K562 (cell line): ENCODE data around the gene SETD5. TPM values are rescaled to one million over a fixed set of nuclear protein-coding genes. Genes with fewer than 3 reads are reported as not detected.

Source experiments
- ATAC-seq: fragments of 200-7000 bp; cut with Tn5 transposase; 3 replicates; pipeline ENCODE4 v1.9.1; 2020; ENCODE audit warnings: moderate library complexity
- BruUV-seq: library from RNA; stranded (reverse); fragments of 400-500 nt; replicated peaks from 2 replicates; lab custom pipeline; 2021; lab: Mats Ljungman, UMichigan
- CTCF ChIA-PET: fragments of 300-600 bp; formaldehyde crosslinking; extraction: SDS; loops from one replicate; lab custom pipeline; 2021; ENCODE audit warnings: low intra/inter-chr PET ratio; lab: Yijun Ruan, JAX
- POLR2A ChIA-PET: fragments of 300-600, 350-650 bp; sonication (Branson Sonifier 250); formaldehyde crosslinking; extraction: SDS; loops from one replicate; lab custom pipeline; 2021; ENCODE audit warnings: antibody characterized with exemption, inconsistent platforms; lab: Yijun Ruan, JAX
- DNase-seq, 4 experiments: peaks; one replicate each; pipeline versions ENCODE4 v3.0.0 to v3.0.0-alpha.2; 2011 to 2018; ENCODE audit warnings: low spot score in 3 of 4, mixed read lengths in 3 of 4; ENCODE audit errors: extremely low read depth in 1 of 4
- FAIRE-seq: peaks from 2 replicates; lab custom pipeline; 2011; peaks lifted over from hg19 to GRCh38; lab: Jason Lieb, UNC
- H2AFZ ChIP-seq: 2 replicates; pipeline ENCODE4 v1.6.0; 2011; ENCODE audit warnings: low read depth, low read length, control low read depth, inconsistent platforms
- H3K27ac ChIP-seq: fragments of 200-600 bp; 3 replicates; pipeline ENCODE4 v1.8.0; 2011; ENCODE audit warnings: low read depth, mild to moderate bottlenecking, control low read depth, inconsistent platforms, low read length, moderate library complexity, mixed read lengths; ENCODE audit errors: extremely low read depth
- H3K27me3 ChIP-seq, 2 experiments: fragments of 300-600 bp in 1 of 2; 2 replicates in 1 of 2; 3 replicates in 1 of 2; pipeline versions ENCODE4 v1.6.0 to v1.8.0; 2011; ENCODE audit warnings: inconsistent platforms in 2 of 2, low read length in 2 of 2, mild to moderate bottlenecking in 1 of 2, mixed read lengths in 1 of 2, moderate library complexity in 1 of 2; ENCODE audit not compliant: control insufficient read depth in 2 of 2, insufficient read depth in 2 of 2
- H3K36me3 ChIP-seq: fragments of 300-600 bp; 3 replicates; pipeline ENCODE4 v1.8.0; 2011; ENCODE audit warnings: mild to moderate bottlenecking, low read length, inconsistent platforms; ENCODE audit not compliant: control insufficient read depth, insufficient read depth
- H3K4me1 ChIP-seq, 2 experiments: fragments of 200-600 bp in 1 of 2; replicated peaks in 1 of 2; 2 replicates in 1 of 2; 3 replicates in 1 of 2; pipeline versions ENCODE4 v1.5.1 to v1.8.0; 2011; ENCODE audit warnings: inconsistent platforms in 2 of 2, low read length in 2 of 2, mild to moderate bottlenecking in 1 of 2, mixed read lengths in 1 of 2, moderate library complexity in 1 of 2; ENCODE audit not compliant: control insufficient read depth in 2 of 2, insufficient read depth in 2 of 2
- H3K4me2 ChIP-seq: 2 replicates; pipeline ENCODE4 v1.6.1; 2011; ENCODE audit warnings: low read length, control low read depth, inconsistent platforms, mixed read lengths; ENCODE audit not compliant: insufficient read depth
- H3K4me3 ChIP-seq: fragments of 200-600 bp; sonication (generic), shearing (Covaris generic); 2 replicates; pipeline ENCODE4 v1.5.1; 2016; ENCODE audit warnings: control low read depth, inconsistent platforms
- H3K79me2 ChIP-seq: fragments of 200-600 bp; 3 replicates; pipeline ENCODE4 v1.8.0; 2011; ENCODE audit warnings: low read length, inconsistent platforms; ENCODE audit not compliant: control insufficient read depth, insufficient read depth
- H3K9ac ChIP-seq, 2 experiments: 2 replicates each; pipeline versions ENCODE4 v1.6.0 to v1.6.1; 2011; ENCODE audit warnings: low read depth in 2 of 2, low read length in 2 of 2, control low read depth in 1 of 2, inconsistent platforms in 1 of 2, mild to moderate bottlenecking in 1 of 2, mixed read lengths in 1 of 2; ENCODE audit not compliant: insufficient read depth in 1 of 2
- H3K9me1 ChIP-seq: one replicate; pipeline ENCODE4 v1.6.0; 2011; ENCODE audit warnings: inconsistent platforms, mild to moderate bottlenecking, low read length, moderate library complexity; ENCODE audit not compliant: control insufficient read depth, insufficient read depth
- H3K9me3 ChIP-seq: replicated peaks from 2 replicates; pipeline ENCODE4 v1.5.1; 2011; ENCODE audit warnings: low read depth, low read length, inconsistent platforms; ENCODE audit not compliant: control insufficient read depth, insufficient read depth
- H4K20me1 ChIP-seq: replicated peaks from 2 replicates; pipeline ENCODE4 v1.6.1; 2011; ENCODE audit warnings: low read length, inconsistent platforms, mixed read lengths; ENCODE audit not compliant: control insufficient read depth, insufficient read depth
- ATF2 ChIP-seq: sonication (generic); formaldehyde crosslinking; IDR thresholded peaks from 2 replicates; pipeline ENCODE4 v1.8.1; 2022; ENCODE audit warnings: missing genetic modification reagents
- FOXP4 ChIP-seq: sonication (generic); formaldehyde crosslinking; IDR thresholded peaks from 2 replicates; pipeline ENCODE4 v1.8.0; 2022; ENCODE audit warnings: mild to moderate bottlenecking, missing genetic modification reagents, borderline replicate concordance
- GABPB1 ChIP-seq: sonication (generic); formaldehyde crosslinking; IDR thresholded peaks from 2 replicates; pipeline ENCODE4 v1.8.0; 2022; ENCODE audit warnings: mild to moderate bottlenecking, missing genetic modification reagents
- GABPB2 ChIP-seq: fragments of 250-450 bp; sonication (Bioruptor Pico); conservative IDR thresholded peaks from 2 replicates; pipeline ENCODE4 v1.5.1; 2021; ENCODE audit warnings: mild to moderate bottlenecking
- GTF3C2 ChIP-seq: IDR thresholded peaks from 3 replicates; pipeline ENCODE4 v1.6.1; 2011; ENCODE audit warnings: borderline replicate concordance, mild to moderate bottlenecking, moderate library complexity; ENCODE audit not compliant: insufficient read length; ENCODE audit errors: extremely low read depth
- HOMEZ ChIP-seq: fragments of 250-450 bp; sonication (Bioruptor Pico); IDR thresholded peaks from 2 replicates; pipeline ENCODE4 v1.4.0; 2020; ENCODE audit warnings: mild to moderate bottlenecking, moderate library complexity
- MXD1 ChIP-seq: fragments of 250-450 bp; sonication (Bioruptor Pico); IDR thresholded peaks from 2 replicates; pipeline ENCODE4 v1.8.0; 2021; ENCODE audit warnings: borderline replicate concordance, mild to moderate bottlenecking, moderate library complexity; ENCODE audit not compliant: poor library complexity, severe bottlenecking
- NCOA6 ChIP-seq: fragments of 450-650 bp; IDR thresholded peaks from 2 replicates; pipeline ENCODE4 v1.6.1; 2017; ENCODE audit warnings: mild to moderate bottlenecking
- PCBP2 ChIP-seq: fragments of 200-400 bp; formaldehyde crosslinking; IDR thresholded peaks from 2 replicates; pipeline ENCODE4 v1.6.1; 2018; ENCODE audit warnings: low read length, low read depth, mild to moderate bottlenecking, moderate library complexity; ENCODE audit not compliant: poor library complexity, severe bottlenecking
- WGBS: fragments of 100-300 bp; shearing (Covaris generic); methylation state at CpG from one replicate; pipeline ENCODE4 v1.1.6; 2016; ENCODE audit warnings: low coverage, mixed read lengths; ENCODE audit not compliant: insufficient coverage; ENCODE audit errors: missing lambda C conversion rate; 5-methylcytosine and 5-hydroxymethylcytosine counted together
- in situ Hi-C: fragments of 300-500 bp; cut with MboI; formaldehyde crosslinking; loops from 4 replicates; pipeline ENCODE4 v1.15.0; 2018; ENCODE audit warnings: inconsistent platforms, mixed read lengths
- intact Hi-C: fragments of 100-400 bp; cut with micrococcal nuclease; formaldehyde crosslinking; loops from 2 replicates; pipeline ENCODE4 v1.14.2; 2022
- polyA plus RNA-seq, 8 experiments: library from polyadenylated mRNA; depleted of rRNA in 4 of 8; stranded (reverse) in 5 of 8; unstranded in 3 of 8; fragments of >200 nt; fragmentation: Nextera tagmentation in 2 of 8; fragmentation: Illumina TruSeq in 1 of 8; extraction: Ambion mirVana in 2 of 8; extraction: Trizol in 1 of 8; gene quantifications; 2 replicates each; pipeline versions ENCODE4 v1.2.1 to v1.2.3, GENCODE V29; 2011 to 2014; ENCODE audit warnings: inconsistent platforms in 1 of 8, missing spikeins in 1 of 8
- total RNA-seq, 7 experiments: library from RNA; depleted of rRNA in 6 of 7; stranded (reverse); fragments of >200 nt in 6 of 7; fragmentation: Illumina TruSeq in 2 of 7; extraction: Trizol in 2 of 7; gene quantifications; 2 replicates each; pipeline versions ENCODE4 v1.2.1 to v1.2.3, GENCODE V29; 2011 to 2021; ENCODE audit warnings: low replicate concordance in 1 of 7

Gene SETD5
- total and polyA plus RNA-seq, 9 of the 15 experiments (the other 6 are each of a cell fraction or from before 2014, with no cell fraction given): 20.8 to 135 (median 87.2) TPM

- TF ChIP-seq ATF2 (CRISPR knock-in tag): no peak
These were observed 18.1 kb upstream of the SETD5 start (continued) for GRCh38 chr3:9379327-9379726.

GRCh38 chr3:9380014-9380413 is 17.4 kb upstream of the SETD5 start:
- H3K27ac ChIP-seq: no peak overlapping the region
- intact Hi-C loops (no loop called here), in situ Hi-C loops (no loop called here)
- H3K4me3 ChIP-seq: no peak overlapping the region
- ATAC-seq (no peak), FAIRE-seq (no peak), DNase-seq (no peak)
- no peak overlapping the region for H3K9ac ChIP-seq
- no peak overlapping the region for H2AFZ ChIP-seq
- H3K36me3 ChIP-seq: peaks cover 92% of the 10 kb centered on the region
- CTCF ChIA-PET: no interaction called here
- no TSS peak for BruUV-seq
- H3K9me3 ChIP-seq: no peaks in the 10 kb centered on the region
- no peaks in the 10 kb centered on the region; the same call in 1 of the 2 replicates for H4K20me1 ChIP-seq
- H3K4me2 ChIP-seq: no peak overlapping the region
- H3K79me2 ChIP-seq: peaks cover 42% of the 10 kb centered on the region
- H3K27me3 ChIP-seq: no peaks in the 10 kb centered on the region
- WGBS: 97% methylated on average over 3 of the region's 3 CpGs
- POLR2A ChIA-PET: interaction anchor here (0.7 to 5.6 kb wide), 7 partner anchors 10 to 40 kb away, joined by 3 to 63 read pairs (median 4); partner anchors contain the start of genes SETD5 and THUMPD3
- H3K4me1 ChIP-seq: no peaks in the 10 kb centered on the region
- H3K9me1 ChIP-seq: no peaks in the 10 kb centered on the region
- TF ChIP-seq NCOA6: no peak
- no peak for TF ChIP-seq FOXP4 (CRISPR knock-in tag)
- no peak for TF ChIP-seq MXD1 (CRISPR knock-in tag)
- TF ChIP-seq PCBP2: no peak
- no peak for TF ChIP-seq GABPB1 (CRISPR knock-in tag)
- no peak for TF ChIP-seq HOMEZ (CRISPR knock-in tag)
- TF ChIP-seq GTF3C2: no peak
- no peak for TF ChIP-seq GABPB2 (CRISPR knock-in tag)
